Suprapubic skin (tissue), 3 donors: ENCODE data around the gene SMARCD3.

Experiments used
- CTCF ChIP-seq, 2 donors: fragments of 200-600 bp in 1 of 2; fragments of 450-650 bp in 1 of 2; sonication (generic) in 1 of 2; IDR thresholded peaks; one replicate each; pipeline ENCODE4 v1.5.1; 2016 to 2019; ENCODE audit warnings: antibody characterized with exemption in 2 of 2, mild to moderate bottlenecking in 1 of 2, moderate library complexity in 1 of 2
- EP300 ChIP-seq: sonication (generic); formaldehyde crosslinking; IDR thresholded peaks from one replicate; pipeline ENCODE4 v1.6.1; 2017; ENCODE audit warnings: antibody characterized with exemption
- POLR2A ChIP-seq, 2 donors: fragments of 450-650 bp; IDR thresholded peaks; one replicate each; pipeline ENCODE4 v1.6.1; 2017; ENCODE audit warnings: antibody characterized with exemption in 2 of 2, mild to moderate bottlenecking in 2 of 2, moderate library complexity in 2 of 2

GRCh38 chr7:151198945-151199848 is 49.3 kb downstream of the SMARCD3 start:
- TF ChIP-seq CTCF (IDR thresholded peaks at IDR 0.05) (no peak), EP300 (no peak), POLR2A (IDR thresholded peaks at IDR 0.05) (no peak)
